CMK (cell line): ENCODE data around the gene DARS1.
"Not testable (repeated sequence)": the region's sequence is repeated elsewhere in the genome, so short reads cannot be mapped to it uniquely, and the experiment has no call there.

Source experiments
- DNase-seq: peaks from one replicate; pipeline ENCODE4 v3.0.0-alpha.2; 2010; ENCODE audit warnings: low read depth

Gene DARS1

GRCh38 chr2:135942936-135943688, 42.3 kb downstream of the DARS1 start:
- no peak for DNase-seq

GRCh38 chr2:135936524-135936923, 48.9 kb downstream of the DARS1 start:
- DNase-seq: no peak

GRCh38 chr2:135935914-135936313, 49.5 kb downstream of the DARS1 start:
- no peak for DNase-seq

- DNase-seq: no peak
These were observed 53.5 kb downstream of the DARS1 start for GRCh38 chr2:135931776-135932443.

- DNase-seq: no peak
These were observed 58.8 kb downstream of the DARS1 start for GRCh38 chr2:135926605-135927004.

GRCh38 chr2:135925571-135925970, 59.9 kb downstream of the DARS1 start:
- no peak for DNase-seq

- DNase-seq: no peak
These were observed 69.2 kb downstream of the DARS1 start for GRCh38 chr2:135916207-135916606.

GRCh38 chr2:135914485-135914884, 70.9 kb downstream of the DARS1 start:
- no peak for DNase-seq

GRCh38 chr2:135913727-135914365, 71.6 kb downstream of the DARS1 start:
- DNase-seq: no peak

GRCh38 chr2:135909976-135910375, 75.5 kb downstream of the DARS1 start:
- DNase-seq: no peak

GRCh38 chr2:135905679-135906078, 79.7 kb downstream of the DARS1 start:
- DNase-seq: no peak

GRCh38 chr2:135904341-135904989, 81.0 kb downstream of the DARS1 start:
- DNase-seq: no peak

GRCh38 chr2:135903650-135904049, 81.8 kb downstream of the DARS1 start:
- no peak for DNase-seq

GRCh38 chr2:135899567-135899966, 85.9 kb downstream of the DARS1 start:
- no peak for DNase-seq

- no peak for DNase-seq
These were observed 87.1 kb downstream of the DARS1 start for GRCh38 chr2:135898234-135898786.

GRCh38 chr2:135894930-135895329, 90.5 kb downstream of the DARS1 start:
- no peak for DNase-seq

GRCh38 chr2:135893374-135893794, 92.0 kb downstream of the DARS1 start:
- no peak for DNase-seq

GRCh38 chr2:135890835-135891234, 94.6 kb downstream of the DARS1 start:
- no peak for DNase-seq

- no peak for DNase-seq
These were observed 95.3 kb downstream of the DARS1 start for GRCh38 chr2:135890149-135890548.

GRCh38 chr2:135888587-135888986, 96.8 kb downstream of the DARS1 start:
- DNase-seq: not testable (repeated sequence)

GRCh38 chr2:135885709-135886108, 99.7 kb downstream of the DARS1 start:
- no peak for DNase-seq

- no peak for DNase-seq
These were observed 103.0 kb downstream of the DARS1 start for GRCh38 chr2:135882415-135882814.
